Neural progenitor cell (in vitro differentiated cells): ENCODE results near the gene HSFX1.
"Not testable (repeated sequence)": the region's sequence is repeated elsewhere in the genome, so short reads cannot be mapped to it uniquely, and the experiment has no call there.

Source experiments
- EZH2phosphoT487 ChIP-seq: fragments of 200-600 bp; sonication (generic); IDR thresholded peaks from 2 replicates; pipeline ENCODE4 v1.6.1; 2017; ENCODE audit warnings: antibody characterized with exemption
- TF ChIP-seq, protein P1 (sequence below): fragments of 200-600 bp; sonication (generic); IDR thresholded peaks from 2 replicates; pipeline ENCODE4 v1.5.1; 2017; ENCODE audit warnings: antibody characterized with exemption, mild to moderate bottlenecking

DNA sequence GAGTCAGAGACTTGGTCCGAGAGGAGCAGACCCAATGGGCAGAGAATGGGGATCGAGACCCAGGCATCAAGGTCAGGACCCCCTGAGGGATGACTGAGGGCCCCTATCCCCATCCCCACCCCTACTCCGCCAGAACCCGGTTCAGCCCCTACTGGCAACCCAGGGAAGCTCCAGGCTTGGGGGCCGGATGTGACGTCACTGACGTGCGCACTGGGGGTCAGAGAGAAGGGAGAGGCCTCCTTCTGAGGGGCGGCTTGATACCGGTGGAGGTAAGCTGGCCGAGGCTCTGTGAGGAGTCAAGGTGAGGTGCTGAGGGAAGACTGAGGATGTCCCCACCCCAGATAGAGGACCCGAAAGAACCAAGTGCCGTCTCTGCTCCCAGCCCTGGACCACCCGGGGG, 7.9 kb downstream of the HSFX1 start, which contains the start of gene MAGEA9:
- not testable (repeated sequence) for TF ChIP-seq EZH2phosphoT487
- TF ChIP-seq, protein P1, sequence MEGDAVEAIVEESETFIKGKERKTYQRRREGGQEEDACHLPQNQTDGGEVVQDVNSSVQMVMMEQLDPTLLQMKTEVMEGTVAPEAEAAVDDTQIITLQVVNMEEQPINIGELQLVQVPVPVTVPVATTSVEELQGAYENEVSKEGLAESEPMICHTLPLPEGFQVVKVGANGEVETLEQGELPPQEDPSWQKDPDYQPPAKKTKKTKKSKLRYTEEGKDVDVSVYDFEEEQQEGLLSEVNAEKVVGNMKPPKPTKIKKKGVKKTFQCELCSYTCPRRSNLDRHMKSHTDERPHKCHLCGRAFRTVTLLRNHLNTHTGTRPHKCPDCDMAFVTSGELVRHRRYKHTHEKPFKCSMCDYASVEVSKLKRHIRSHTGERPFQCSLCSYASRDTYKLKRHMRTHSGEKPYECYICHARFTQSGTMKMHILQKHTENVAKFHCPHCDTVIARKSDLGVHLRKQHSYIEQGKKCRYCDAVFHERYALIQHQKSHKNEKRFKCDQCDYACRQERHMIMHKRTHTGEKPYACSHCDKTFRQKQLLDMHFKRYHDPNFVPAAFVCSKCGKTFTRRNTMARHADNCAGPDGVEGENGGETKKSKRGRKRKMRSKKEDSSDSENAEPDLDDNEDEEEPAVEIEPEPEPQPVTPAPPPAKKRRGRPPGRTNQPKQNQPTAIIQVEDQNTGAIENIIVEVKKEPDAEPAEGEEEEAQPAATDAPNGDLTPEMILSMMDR: not testable (repeated sequence)
